Stimulated activated naive CD8-positive, alpha-beta T cell treated with anti-CD3 and anti-CD28 coated beads, Interleukin-15, amount 100 ng/mL, for 72 hours (primary cell): Measurements from ENCODE around the gene DOCK8.
A peak's percentile ranks its signal among the peaks of the same experiment; 100 is the strongest.

Source experiments
- ATAC-seq: fragments of 150-1000 bp; cut with Tn5 transposase; 2 replicates; pipeline ENCODE4 v1.10.0; 2021; ENCODE audit warnings: mild to moderate bottlenecking, moderate library complexity
- DNase-seq, 2 donors: peaks; one replicate each; pipeline ENCODE4 v3.0.0; 2021 to 2022
- H3K27ac Mint-ChIP-seq, 2 donors: one replicate each; pipeline ENCODE4 v1.8.0; 2022; ENCODE audit warnings: mild to moderate bottlenecking in 2 of 2, mixed read lengths in 2 of 2, moderate library complexity in 2 of 2
- H3K27me3 Mint-ChIP-seq: one replicate; pipeline ENCODE4 v1.8.0; 2022; ENCODE audit warnings: mixed read lengths
- H3K4me1 Mint-ChIP-seq: one replicate; pipeline ENCODE4 v1.8.0; 2022; ENCODE audit warnings: mild to moderate bottlenecking, mixed read lengths
- H3K4me3 Mint-ChIP-seq, 2 donors: one replicate each; pipeline ENCODE4 v1.8.0; 2022; ENCODE audit warnings: mild to moderate bottlenecking in 2 of 2, mixed read lengths in 2 of 2, moderate library complexity in 1 of 2
- H3K9me3 Mint-ChIP-seq, 2 donors: one replicate each; pipeline ENCODE4 v1.8.0; 2022; ENCODE audit warnings: mixed read lengths in 2 of 2

The DOCK8 gene

GRCh38 chr9:272251-273213, 57.9 kb downstream of the DOCK8 start:
- H3K27ac Mint-ChIP-seq = peak overlapping the region; percentile 98 to 99
- H3K27me3 Mint-ChIP-seq = no peaks in the 10 kb centered on the region
- peaks cover 62% of the 10 kb centered on the region for H3K4me1 Mint-ChIP-seq
- DNase-seq = peak; percentile 63 to 81
- H3K9me3 Mint-ChIP-seq = peaks cover 0 to 4% of the 10 kb centered on the region in 2 donors
- H3K4me3 Mint-ChIP-seq = peak overlapping the region; percentile 81 to 89
- peak; percentile 95 for ATAC-seq

GRCh38 chr9:274406-274805, 59.7 kb downstream of the DOCK8 start:
- peak overlapping the region; percentile 82 to 94 for H3K4me3 Mint-ChIP-seq
- peak overlapping the region; percentile 98 to 100 for H3K27ac Mint-ChIP-seq
- no peak for DNase-seq
- peaks cover 46% of the 10 kb centered on the region for H3K4me1 Mint-ChIP-seq
- no peaks in the 10 kb centered on the region for H3K27me3 Mint-ChIP-seq
- peaks cover 0 to 4% of the 10 kb centered on the region in 2 donors for H3K9me3 Mint-ChIP-seq
- no peak for ATAC-seq

DNA sequence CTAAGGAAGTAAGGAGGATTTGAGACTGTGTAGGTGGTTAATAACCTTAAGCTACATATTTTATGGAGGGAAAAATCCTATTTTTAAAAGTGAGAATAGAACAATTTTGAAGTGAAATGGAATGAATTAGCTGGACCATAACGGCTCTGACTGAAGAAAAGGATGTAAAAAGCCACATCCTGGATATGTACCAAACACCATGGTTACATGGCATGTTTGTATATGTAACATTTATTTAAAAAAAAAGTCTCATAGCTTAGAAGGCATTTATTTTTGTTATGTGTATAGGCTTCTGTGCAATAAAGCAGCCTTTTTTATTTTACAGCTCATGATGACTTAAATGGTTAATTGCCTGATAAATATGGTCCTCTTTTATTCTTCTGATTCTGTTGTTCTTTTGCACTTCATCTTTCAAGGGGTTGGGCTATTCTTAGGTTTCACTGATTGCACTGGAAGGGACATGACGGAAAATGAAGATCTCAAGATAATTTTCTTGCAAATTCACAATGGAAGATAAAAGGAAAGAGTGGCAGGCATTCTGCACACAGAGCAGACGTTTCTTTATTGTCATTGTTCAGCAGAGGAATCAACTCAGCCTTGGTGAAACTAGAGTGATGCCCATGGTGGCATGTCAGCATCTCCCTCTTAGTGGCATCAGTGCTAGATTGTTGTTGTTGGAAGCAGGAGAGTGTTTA, 63.1 kb downstream of the DOCK8 start:
- Mint-ChIP-seq H3K27ac (no peak overlapping the region), H3K4me3 (no peak overlapping the region), H3K27me3 (no peaks in the 10 kb centered on the region), H3K9me3 (no peaks in the 10 kb centered on the region), H3K4me1 (peaks cover 34% of the 10 kb centered on the region)
- no peak for DNase-seq
- ATAC-seq = no peak

DNA sequence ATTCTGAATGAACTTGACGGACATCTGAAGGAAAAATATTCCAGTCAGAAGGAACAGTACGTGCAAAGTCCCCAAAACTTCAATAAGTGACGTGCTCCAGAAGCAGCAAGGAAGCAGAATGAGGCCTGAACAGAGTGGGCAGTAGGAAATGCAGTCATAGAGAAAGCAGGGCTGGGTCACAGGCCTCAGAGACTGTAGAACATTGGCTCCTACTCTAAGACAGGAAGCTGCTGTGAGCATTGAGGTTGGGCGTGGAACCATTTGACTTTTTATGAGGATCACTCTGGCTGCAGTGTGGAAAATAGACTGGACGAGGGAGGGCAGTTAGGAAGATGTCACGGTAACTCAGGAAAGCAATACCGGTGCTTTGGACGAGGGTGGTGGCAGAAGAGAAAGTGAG, 64.0 kb downstream of the DOCK8 start:
- ATAC-seq = peak; percentile 92
- Mint-ChIP-seq H3K27me3 (no peaks in the 10 kb centered on the region), H3K9me3 (no peaks in the 10 kb centered on the region), H3K27ac (no peak overlapping the region), H3K4me3 (no peak overlapping the region), H3K4me1 (peaks cover 39% of the 10 kb centered on the region)
- peak; percentile 35 to 46 for DNase-seq

GRCh38 chr9:279674-280073, 65.0 kb downstream of the DOCK8 start:
- Mint-ChIP-seq H3K9me3 (no peaks in the 10 kb centered on the region), H3K4me1 (peaks cover 49% of the 10 kb centered on the region), H3K27ac (peak overlapping the region in 1 of 2 donors; percentile 22), H3K27me3 (no peaks in the 10 kb centered on the region), H3K4me3 (no peak overlapping the region)
- ATAC-seq (no peak), DNase-seq (no peak)

DNA sequence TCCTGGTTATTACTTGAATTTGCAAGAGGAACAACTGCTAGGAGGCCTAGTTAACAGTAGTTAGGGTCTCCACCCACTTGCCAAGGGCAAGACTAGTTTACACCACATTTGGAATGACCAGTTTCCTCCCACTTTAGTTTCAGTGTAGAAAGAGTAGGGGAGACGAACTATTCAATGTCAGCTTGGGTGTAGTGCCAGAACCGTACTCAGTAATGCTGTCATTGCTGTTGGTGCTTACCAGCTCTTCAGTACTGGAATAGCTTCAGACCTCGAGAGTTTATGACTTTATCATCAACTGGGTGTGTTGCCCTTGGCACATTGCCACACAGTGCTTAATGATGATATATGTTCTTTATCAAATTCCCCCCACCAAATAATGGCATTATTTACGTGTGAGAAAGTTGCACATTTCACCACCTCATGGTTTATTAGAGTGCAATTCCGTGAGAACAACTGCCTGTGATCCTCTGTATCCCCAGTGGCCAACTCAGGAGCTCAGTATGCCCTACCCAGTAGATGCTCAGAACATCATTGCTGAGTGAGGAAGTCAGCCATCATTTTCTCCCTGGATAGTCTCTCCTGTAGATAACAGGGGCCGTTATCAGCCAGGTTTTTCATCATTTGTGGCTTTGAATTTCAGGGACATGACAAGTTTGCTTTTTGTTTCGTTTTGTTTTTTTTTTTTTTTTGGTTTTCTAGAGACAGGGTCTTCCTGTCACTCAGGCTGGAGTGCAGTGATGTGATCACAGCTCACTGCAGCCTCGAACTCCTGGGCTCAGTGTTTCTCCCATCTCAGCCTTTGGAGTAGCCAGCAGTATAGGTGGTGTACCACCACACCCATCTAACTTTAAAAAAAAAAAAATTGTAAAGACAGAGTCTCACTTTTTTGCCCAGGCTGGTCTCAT, 67.3 kb downstream of the DOCK8 start:
- ATAC-seq = peak; percentile 75
- Mint-ChIP-seq H3K27me3 (no peaks in the 10 kb centered on the region), H3K4me1 (peaks cover 47% of the 10 kb centered on the region), H3K9me3 (no peaks in the 10 kb centered on the region), H3K27ac (peak overlapping the region in 1 of 2 donors; percentile 35), H3K4me3 (peak overlapping the region; percentile 60 to 78)
- no peak for DNase-seq

- Mint-ChIP-seq H3K27me3 (no peaks in the 10 kb centered on the region), H3K4me1 (peaks cover 54% of the 10 kb centered on the region), H3K27ac (no peak overlapping the region), H3K4me3 (no peak overlapping the region), H3K9me3 (no peaks in the 10 kb centered on the region)
- no peak for ATAC-seq
- no peak for DNase-seq
These were observed 71.5 kb downstream of the DOCK8 start for GRCh38 chr9:286071-286740.

DNA sequence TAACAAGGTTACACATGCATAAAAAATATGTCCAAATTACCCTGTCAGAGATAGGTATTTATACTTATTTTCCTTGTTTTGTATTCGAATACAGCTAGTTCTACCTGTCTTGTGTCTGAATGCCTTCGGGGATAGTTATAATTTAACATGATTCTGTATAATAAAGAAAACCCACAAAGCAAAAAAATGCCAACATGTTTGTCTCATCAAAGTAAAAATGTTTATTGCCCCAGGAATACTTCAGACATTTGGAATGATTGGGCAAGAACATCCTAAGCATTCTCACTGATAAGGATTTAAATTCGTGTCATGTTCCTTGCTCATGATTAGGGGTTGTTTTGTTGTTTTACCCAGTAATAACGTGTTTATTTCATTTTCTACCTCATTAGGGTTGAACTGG, 74.5 kb downstream of the DOCK8 start:
- H3K9me3 Mint-ChIP-seq = no peaks in the 10 kb centered on the region
- H3K4me3 Mint-ChIP-seq = no peak overlapping the region
- no peak for ATAC-seq
- peaks cover 38% of the 10 kb centered on the region for H3K4me1 Mint-ChIP-seq
- no peak overlapping the region for H3K27ac Mint-ChIP-seq
- no peaks in the 10 kb centered on the region for H3K27me3 Mint-ChIP-seq
- no peak for DNase-seq

- no peak for ATAC-seq
- no peak overlapping the region for H3K4me3 Mint-ChIP-seq
- H3K27ac Mint-ChIP-seq = no peak overlapping the region
- no peaks in the 10 kb centered on the region for H3K27me3 Mint-ChIP-seq
- H3K9me3 Mint-ChIP-seq = no peaks in the 10 kb centered on the region
- peaks cover 46% of the 10 kb centered on the region for H3K4me1 Mint-ChIP-seq
- DNase-seq = no peak
These were observed 78.2 kb downstream of the DOCK8 start for GRCh38 chr9:292915-293314.

- H3K27me3 Mint-ChIP-seq = no peaks in the 10 kb centered on the region
- DNase-seq (no peak), ATAC-seq (no peak)
- H3K9me3 Mint-ChIP-seq = no peaks in the 10 kb centered on the region
- no peak overlapping the region for H3K4me3 Mint-ChIP-seq
- H3K4me1 Mint-ChIP-seq = peaks cover 39% of the 10 kb centered on the region
- no peak overlapping the region for H3K27ac Mint-ChIP-seq
These were observed 80.9 kb downstream of the DOCK8 start for GRCh38 chr9:295576-295975.

DNA sequence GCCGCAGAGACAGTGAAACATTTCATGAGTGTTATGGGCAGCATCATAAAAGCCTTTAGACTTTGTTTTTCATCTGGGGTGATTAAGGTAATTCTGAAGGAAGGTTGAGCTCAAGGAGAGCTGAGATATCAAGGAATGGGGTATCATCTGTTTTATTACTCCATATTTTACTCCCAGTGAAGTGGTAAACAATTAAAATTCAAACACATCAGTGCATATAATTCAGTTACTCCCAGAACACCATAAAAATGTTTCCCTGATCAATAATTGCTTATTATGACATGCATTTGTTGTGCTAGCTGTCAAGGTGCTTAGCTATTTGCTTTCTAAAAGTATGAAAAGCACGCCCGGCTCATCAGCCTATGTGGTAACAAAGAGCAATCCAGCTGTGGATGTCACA, 81.7 kb downstream of the DOCK8 start:
- Mint-ChIP-seq H3K4me1 (peaks cover 39% of the 10 kb centered on the region), H3K27me3 (no peaks in the 10 kb centered on the region), H3K27ac (peak overlapping the region in 1 of 2 donors; percentile 1), H3K9me3 (no peaks in the 10 kb centered on the region), H3K4me3 (no peak overlapping the region)
- ATAC-seq (no peak), DNase-seq (no peak)

DNA sequence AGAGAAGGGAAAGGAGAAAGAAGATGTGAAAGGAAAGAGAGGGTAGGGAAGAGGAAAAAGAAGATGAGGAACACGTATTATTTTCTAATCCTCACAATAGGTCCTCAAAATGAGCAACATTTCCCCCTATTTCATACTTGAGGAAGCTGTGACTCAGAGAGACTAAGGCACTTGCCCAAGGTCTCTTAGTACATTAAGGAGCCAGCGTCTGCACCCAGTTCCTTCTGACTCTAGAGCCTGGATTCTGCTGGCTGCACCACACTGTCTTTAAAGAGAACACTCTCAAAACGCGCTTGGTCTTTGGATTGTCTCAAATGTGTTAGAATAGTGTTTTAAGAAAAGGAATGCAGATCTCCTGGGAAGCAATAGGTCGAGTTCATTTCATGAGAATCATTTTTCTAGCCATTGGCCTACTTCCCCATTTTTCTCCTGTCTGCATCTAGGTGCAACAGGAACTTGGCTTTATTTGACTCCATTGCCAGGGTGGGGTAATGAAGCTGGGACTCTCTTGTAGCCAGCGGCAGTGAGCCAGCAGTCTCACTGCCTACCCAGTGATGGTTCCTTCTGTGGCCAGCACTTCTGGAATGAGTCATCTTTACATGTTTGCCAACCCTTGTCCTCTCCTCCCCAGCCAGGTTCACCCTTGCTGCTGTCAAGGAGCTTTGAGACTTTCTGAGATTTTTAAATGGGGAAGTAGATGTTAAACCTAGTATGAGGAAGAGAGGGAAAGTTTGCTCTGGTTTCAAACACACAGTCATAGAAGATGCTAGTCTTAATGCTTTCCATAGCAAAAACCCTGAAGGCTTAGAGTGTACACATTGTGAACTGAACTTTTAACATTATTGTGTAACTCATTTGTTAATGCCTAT, 82.7 kb downstream of the DOCK8 start:
- Mint-ChIP-seq H3K9me3 (no peaks in the 10 kb centered on the region), H3K4me3 (peak overlapping the region in 1 of 2 donors; percentile 1), H3K27me3 (no peaks in the 10 kb centered on the region), H3K27ac (peak overlapping the region; percentile 43 to 66), H3K4me1 (peaks cover 39% of the 10 kb centered on the region)
- no peak for DNase-seq
- peak; percentile 88 for ATAC-seq

DNA sequence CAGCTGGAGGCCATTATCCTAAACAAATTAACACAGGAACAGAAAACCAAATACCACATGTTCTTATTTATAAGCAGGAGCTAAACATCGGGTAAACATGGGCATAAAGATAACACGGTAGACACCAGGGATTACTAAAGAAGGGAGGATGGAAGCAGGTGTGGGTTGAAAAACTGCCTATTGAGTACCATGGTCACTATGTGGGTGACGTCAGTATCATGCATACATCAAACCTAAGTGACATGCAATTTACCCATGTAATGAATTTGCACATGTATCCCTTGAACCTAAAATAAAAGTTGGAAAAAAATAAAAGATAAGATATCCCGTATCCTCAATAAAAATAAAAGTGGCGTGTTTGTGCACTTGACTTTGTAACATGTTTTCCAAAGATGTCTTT, 88.8 kb downstream of the DOCK8 start:
- no peak overlapping the region for H3K27ac Mint-ChIP-seq
- H3K4me3 Mint-ChIP-seq = no peak overlapping the region
- peaks cover 8% of the 10 kb centered on the region for H3K4me1 Mint-ChIP-seq
- no peaks in the 10 kb centered on the region for H3K27me3 Mint-ChIP-seq
- no peak for DNase-seq
- ATAC-seq = no peak
- no peaks in the 10 kb centered on the region for H3K9me3 Mint-ChIP-seq

DNA sequence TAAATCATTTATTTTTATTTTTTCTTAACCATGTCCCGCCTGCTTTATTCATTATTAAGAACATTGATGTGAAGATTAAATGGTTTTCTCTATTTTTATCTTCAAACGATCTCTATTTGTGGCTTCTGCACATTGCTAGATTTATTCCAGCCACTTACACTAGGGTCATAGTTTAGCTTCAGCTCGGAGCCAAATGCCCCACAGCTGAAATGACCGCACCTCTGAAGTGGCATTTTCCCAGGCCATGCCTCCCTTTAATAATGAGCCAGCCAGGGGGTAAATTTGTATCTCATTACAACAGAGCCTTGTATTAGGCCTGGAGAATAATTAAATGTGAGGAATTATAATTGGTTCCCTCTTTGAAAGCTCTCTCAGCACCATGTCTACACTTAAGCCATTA, 89.4 kb downstream of the DOCK8 start:
- Mint-ChIP-seq H3K27ac (peak overlapping the region in 1 of 2 donors; percentile 41), H3K4me1 (peaks cover 8% of the 10 kb centered on the region), H3K4me3 (no peak overlapping the region), H3K9me3 (no peaks in the 10 kb centered on the region), H3K27me3 (no peaks in the 10 kb centered on the region)
- ATAC-seq = no peak
- DNase-seq = no peak
